GM12878 (cell line): ENCODE data around the gene PLEKHM2. TPM values are rescaled to one million over a fixed set of nuclear protein-coding genes. Genes with fewer than 3 reads are reported as not detected.

Experiments
- ATF7 ChIP-seq: fragments of 450-650 bp; IDR thresholded peaks from 2 replicates; pipeline ENCODE4 v1.6.1; 2016; ENCODE audit warnings: low read depth, mild to moderate bottlenecking
- BCLAF1 ChIP-seq: fragments of 450-650 bp; IDR thresholded peaks from 2 replicates; pipeline ENCODE4 v1.6.1; 2017; ENCODE audit warnings: antibody characterized with exemption, mild to moderate bottlenecking, moderate library complexity
- DPF2 ChIP-seq: fragments of 450-650 bp; IDR thresholded peaks from 2 replicates; pipeline ENCODE4 v1.6.1; 2017; ENCODE audit warnings: mild to moderate bottlenecking
- EP300 ChIP-seq, 2 experiments: fragments of 150-350 bp in 1 of 2; IDR thresholded peaks; 2 replicates each; pipeline ENCODE4 v1.6.1; 2011 to 2012; ENCODE audit warnings: low read depth in 2 of 2, low read length in 2 of 2, borderline replicate concordance in 1 of 2, improper control_type of control experiment in 1 of 2, inconsistent platforms in 1 of 2; ENCODE audit not compliant: control insufficient read depth in 1 of 2
- HCFC1 ChIP-seq: fragments of 150-350 bp; IDR thresholded peaks from 2 replicates; pipeline ENCODE4 v1.6.1; 2014; ENCODE audit warnings: low read length
- HDAC6 ChIP-seq: fragments of 200-600 bp; sonication (generic); IDR thresholded peaks from one replicate; pipeline ENCODE4 v1.8.0; 2017; ENCODE audit warnings: antibody characterized with exemption; ENCODE audit not compliant: unreplicated experiment
- HDGF ChIP-seq: fragments of 450-650 bp; IDR thresholded peaks from 2 replicates; pipeline ENCODE4 v1.6.1; 2016; ENCODE audit warnings: antibody characterized with exemption
- MAX ChIP-seq: IDR thresholded peaks from 2 replicates; pipeline ENCODE4 v1.6.1; 2012; ENCODE audit warnings: low read depth, low read length, improper control_type of control experiment
- MEF2B ChIP-seq: fragments of 450-650 bp; IDR thresholded peaks from 2 replicates; pipeline ENCODE4 v1.6.1; 2018; ENCODE audit warnings: mild to moderate bottlenecking, moderate library complexity; ENCODE audit not compliant: partially characterized antibody, poor library complexity, severe bottlenecking
- MLLT1 ChIP-seq: fragments of 450-650 bp; IDR thresholded peaks from 2 replicates; pipeline ENCODE4 v1.6.1; 2016; ENCODE audit warnings: mild to moderate bottlenecking
- NBN ChIP-seq: fragments of 450-650 bp; IDR thresholded peaks from 2 replicates; pipeline ENCODE4 v1.6.1; 2016
- NFXL1 ChIP-seq: fragments of 450-650 bp; IDR thresholded peaks from 2 replicates; pipeline ENCODE4 v1.6.1; 2017; ENCODE audit warnings: antibody characterized with exemption, mild to moderate bottlenecking, borderline replicate concordance
- PAX5 ChIP-seq: IDR thresholded peaks from 2 replicates; pipeline ENCODE4 v1.6.1; 2011; ENCODE audit warnings: low read depth, low read length, borderline replicate concordance
- REST ChIP-seq: IDR thresholded peaks from 2 replicates; pipeline ENCODE4 v1.6.1; 2012; ENCODE audit warnings: mild to moderate bottlenecking, low read depth, low read length
- SMAD5 ChIP-seq: IDR thresholded peaks from 2 replicates; pipeline ENCODE4 v1.6.1; 2016; ENCODE audit warnings: antibody characterized with exemption, low read depth
- SUZ12 ChIP-seq: fragments of 200-600 bp; sonication (generic); IDR thresholded peaks from one replicate; pipeline ENCODE4 v1.6.1; 2018; ENCODE audit warnings: antibody characterized with exemption, mild to moderate bottlenecking; ENCODE audit not compliant: unreplicated experiment
- TAF1 ChIP-seq: IDR thresholded peaks from 2 replicates; pipeline ENCODE4 v1.6.1; 2011; ENCODE audit warnings: mild to moderate bottlenecking, low read depth, low read length, borderline replicate concordance
- ZBTB33 ChIP-seq: fragments of 450-650 bp; IDR thresholded peaks from 2 replicates; pipeline ENCODE4 v1.6.1; 2017; ENCODE audit warnings: mild to moderate bottlenecking
- ZZZ3 ChIP-seq: IDR thresholded peaks from 2 replicates; pipeline ENCODE4 v1.6.1; 2011; ENCODE audit warnings: low read depth; ENCODE audit not compliant: control insufficient read depth, insufficient read length
- polyA plus RNA-seq, 11 experiments: library from polyadenylated mRNA; depleted of rRNA in 4 of 11; unstranded in 6 of 11; stranded (reverse) in 5 of 11; fragments of >200 nt; fragmentation: Nextera tagmentation in 4 of 11; fragmentation: Illumina TruSeq in 1 of 11; extraction: Ambion mirVana in 4 of 11; extraction: Trizol in 1 of 11; gene quantifications; 1 replicate in 1 of 11; 2 replicates in 10 of 11; pipeline versions ENCODE4 v1.2.1 to v1.2.3, GENCODE V29; 2011 to 2016; ENCODE audit warnings: inconsistent platforms in 2 of 11, missing spikeins in 2 of 11, low read depth in 1 of 11
- total RNA-seq, 4 experiments: library from RNA; depleted of rRNA in 3 of 4; stranded (reverse); fragments of >200 nt in 3 of 4; fragmentation: Illumina TruSeq in 1 of 4; extraction: Trizol in 1 of 4; gene quantifications; 2 replicates each; pipeline versions ENCODE4 v1.2.1 to v1.2.3, GENCODE V29; 2013 to 2021

Gene PLEKHM2
- total and polyA plus RNA-seq, 10 of the 15 experiments (the other 5 are each of a cell fraction or from before 2014, with no cell fraction given), result 0.37 to 55.2 (median 19.3) TPM

GRCh38 chr1:15684468-15685291 lies 560 bp downstream of the PLEKHM2 start (continued):
- TF ChIP-seq SMAD5, result no peak
- TF ChIP-seq ATF7, result no peak
- TF ChIP-seq MLLT1, result no peak
- TF ChIP-seq NBN, result no peak
- TF ChIP-seq HCFC1, result no peak
- no peak for TF ChIP-seq PAX5
- no peak for TF ChIP-seq ZBTB33
- TF ChIP-seq NFXL1, result no peak
- 0 out of 2 replicates have a peak, but pooled peaks have one; percentile 30 for TF ChIP-seq DPF2
- no peak for TF ChIP-seq MAX
- peak; percentile 14 for TF ChIP-seq MEF2B
- no peak for TF ChIP-seq ZZZ3
- TF ChIP-seq HDAC6, result no peak
- no peak for TF ChIP-seq SUZ12
- TF ChIP-seq HDGF, result no peak
- no peak for TF ChIP-seq REST
- no peak; the same call in 1 of the 2 replicates for TF ChIP-seq TAF1
- no peak for TF ChIP-seq EP300 (IDR thresholded peaks at IDR 0.05; ENCODE audit: borderline replicate concordance in 1 of 2, control insufficient read depth in 1 of 2, low read depth in 2 of 2, low read length in 2 of 2)
- no peak for TF ChIP-seq BCLAF1
